Measurements from ENCODE around the gene HOXC6. TPM values are rescaled to one million over a fixed set of nuclear protein-coding genes. Genes with fewer than 3 reads are reported as not detected.

HOXC6 gene
- total and polyA plus RNA-seq, 10 of the 15 experiments (the other 5 are each of a cell fraction or from before 2014, with no cell fraction given) = 0.02 to 0.55 (median 0.45) TPM; not detected in 4

DNA sequence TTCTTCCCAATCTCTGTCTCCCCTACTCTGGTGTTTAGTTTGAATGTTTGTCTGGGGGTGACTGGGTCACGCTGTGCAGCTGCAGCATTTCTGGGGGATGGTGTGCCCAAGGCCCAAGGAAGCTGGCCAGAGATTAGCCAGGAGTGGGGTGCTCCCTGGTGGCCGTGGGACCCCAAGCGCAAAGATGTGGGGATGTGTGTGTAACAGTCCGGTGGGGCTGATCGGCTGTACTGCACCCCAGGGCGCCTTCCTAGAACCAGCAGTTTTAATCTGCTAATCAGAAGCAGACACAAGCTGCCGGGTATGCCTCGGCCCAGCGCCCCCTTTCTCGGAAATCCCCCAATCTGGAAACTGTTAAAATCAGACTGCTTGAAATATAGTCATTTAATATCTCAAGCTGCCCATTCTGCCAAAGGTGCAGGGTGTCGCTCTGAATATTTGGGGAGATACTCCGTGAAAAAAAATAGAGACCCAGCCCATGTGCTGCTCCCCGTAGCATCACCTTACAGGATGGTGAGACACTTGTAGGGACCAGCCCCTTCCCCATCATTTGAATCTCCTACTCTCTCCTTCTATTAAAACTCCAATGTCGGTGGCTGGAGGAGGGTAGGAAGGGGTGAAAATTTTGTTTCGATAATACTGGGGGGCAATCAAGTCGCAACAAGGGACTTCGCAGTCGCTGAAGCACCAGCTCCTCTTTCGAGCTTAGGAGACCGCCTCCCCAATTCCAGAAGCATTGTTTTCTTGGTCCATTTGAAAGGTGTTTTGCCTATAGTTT is 24.0 kb upstream of the HOXC6 start:
- FAIRE-seq (no peak), ATAC-seq (peak; percentile 6; the same call in 1 of the 3 replicates), DNase-seq (ENCODE audit: low read depth, low spot score) (no peak)
- H3K27me3 ChIP-seq (replicated peaks in 1 of 2; ENCODE audit: control insufficient read depth in 2 of 2, insufficient read depth in 2 of 2, low read length in 1 of 2) = peaks cover 27 to 36% of the 10 kb centered on the region in 2 experiments
- H3K27ac ChIP-seq (ENCODE audit: control insufficient read depth, insufficient read depth) = no peak overlapping the region
- in situ Hi-C loops (cut with MboI) = no loop called here
- intact Hi-C loops (cut with micrococcal nuclease; ENCODE audit: unreplicated experiment) = loop anchor here (10.0 kb wide), 1 partner anchor 371 kb away; no protein-coding TSS in a partner anchor
- 33% methylated on average over 20 of the region's 20 CpGs for WGBS (ENCODE audit: insufficient coverage, insufficient replicate concordance, low lambda C conversion rate, missing lambda C conversion rate)
- H4K20me1 ChIP-seq (ENCODE audit: control insufficient read depth, insufficient read depth) = no peaks in the 10 kb centered on the region
- H3K9ac ChIP-seq (ENCODE audit: control insufficient read depth, insufficient read depth, low read length) = no peak overlapping the region
- no peaks in the 10 kb centered on the region for H3K9me3 ChIP-seq (replicated peaks; ENCODE audit: control insufficient read depth, insufficient read depth, low read length)
- no TSS peak for BruUV-seq (replicated peaks)
- no peaks in the 10 kb centered on the region for H3K36me3 ChIP-seq (ENCODE audit: control insufficient read depth in 2 of 2, insufficient read depth in 2 of 2, low read length in 1 of 2)
- H3K79me2 ChIP-seq (ENCODE audit: control insufficient read depth, insufficient read depth, low read length) = no peaks in the 10 kb centered on the region
- ChIA-PET RAD21 (ENCODE audit: unreplicated experiment) (interaction anchor here (0.5 to 4.5 kb wide), 6 partner anchors 14 to 210 kb away, joined by 3 to 36 read pairs (median 3); partner anchors contain the start of genes HOXC10 and HOXC5), SMC1A (ENCODE audit: uncharacterized antibody, unreplicated experiment) (interaction anchor here (0.9 to 3.3 kb wide), 9 partner anchors 12 to 224 kb away, joined by 3 to 23 read pairs (median 4); partner anchors contain the start of gene HOXC5), POLR2A (interaction anchor here (0.6 kb wide), 1 partner anchor 283 kb away, joined by 9 read pairs; no protein-coding TSS in a partner anchor), CTCF (interaction anchor here (1.0 to 6.1 kb wide), 11 partner anchors 13 to 375 kb away, joined by 3 to 105 read pairs (median 6); partner anchors contain the start of genes HOXC10, HOXC5 and SMUG1)
- no peak overlapping the region for H3K4me2 ChIP-seq (ENCODE audit: control insufficient read depth, insufficient read depth)
- H3K4me1 ChIP-seq (ENCODE audit: control insufficient read depth, insufficient read depth, low read length) = peaks cover 6% of the 10 kb centered on the region
- no peak overlapping the region for H2AFZ ChIP-seq (ENCODE audit: control insufficient read depth, low read depth, low read length)
- H3K4me3 ChIP-seq = no peak overlapping the region
- TF ChIP-seq, protein P1, sequence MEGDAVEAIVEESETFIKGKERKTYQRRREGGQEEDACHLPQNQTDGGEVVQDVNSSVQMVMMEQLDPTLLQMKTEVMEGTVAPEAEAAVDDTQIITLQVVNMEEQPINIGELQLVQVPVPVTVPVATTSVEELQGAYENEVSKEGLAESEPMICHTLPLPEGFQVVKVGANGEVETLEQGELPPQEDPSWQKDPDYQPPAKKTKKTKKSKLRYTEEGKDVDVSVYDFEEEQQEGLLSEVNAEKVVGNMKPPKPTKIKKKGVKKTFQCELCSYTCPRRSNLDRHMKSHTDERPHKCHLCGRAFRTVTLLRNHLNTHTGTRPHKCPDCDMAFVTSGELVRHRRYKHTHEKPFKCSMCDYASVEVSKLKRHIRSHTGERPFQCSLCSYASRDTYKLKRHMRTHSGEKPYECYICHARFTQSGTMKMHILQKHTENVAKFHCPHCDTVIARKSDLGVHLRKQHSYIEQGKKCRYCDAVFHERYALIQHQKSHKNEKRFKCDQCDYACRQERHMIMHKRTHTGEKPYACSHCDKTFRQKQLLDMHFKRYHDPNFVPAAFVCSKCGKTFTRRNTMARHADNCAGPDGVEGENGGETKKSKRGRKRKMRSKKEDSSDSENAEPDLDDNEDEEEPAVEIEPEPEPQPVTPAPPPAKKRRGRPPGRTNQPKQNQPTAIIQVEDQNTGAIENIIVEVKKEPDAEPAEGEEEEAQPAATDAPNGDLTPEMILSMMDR (IDR thresholded peaks at IDR 0.05 in 2 of 3, conservative IDR thresholded peaks at IDR 0.05 in 1 of 3; ENCODE audit: control insufficient read depth in 2 of 3, extremely low read depth in 1 of 3, insufficient read depth in 1 of 3, low read depth in 3 of 3, low read length in 3 of 3) = peak in 2 of 3 experiments; percentile 18 to 31; a peak in 2 of 6 replicates
- TF ChIP-seq RUNX3 (IDR thresholded peaks at IDR 0.05; ENCODE audit: low read length) = no peak
- TF ChIP-seq, protein P2, sequence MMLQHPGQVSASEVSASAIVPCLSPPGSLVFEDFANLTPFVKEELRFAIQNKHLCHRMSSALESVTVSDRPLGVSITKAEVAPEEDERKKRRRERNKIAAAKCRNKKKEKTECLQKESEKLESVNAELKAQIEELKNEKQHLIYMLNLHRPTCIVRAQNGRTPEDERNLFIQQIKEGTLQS (IDR thresholded peaks at IDR 0.05; ENCODE audit: borderline replicate concordance, extremely low read depth, low read depth, low read length) = no peak
- peak; percentile 36; the same call in 1 of the 2 replicates for TF ChIP-seq RAD21 (IDR thresholded peaks at IDR 0.05; ENCODE audit: insufficient read depth, low read depth, low read length)
- no peak for TF ChIP-seq ZNF217 (IDR thresholded peaks at IDR 0.05)
- TF ChIP-seq SMC3 (IDR thresholded peaks at IDR 0.05; ENCODE audit: borderline replicate concordance, low read length) = peak; percentile 43; the same call in 1 of the 2 replicates

All from GM12878 (cell line).